HUES48 (cell line): Measurements from ENCODE around the gene FADS6.

Experiments
- H3K27ac ChIP-seq: one replicate; pipeline ENCODE4 v1.7.0; 2013; ENCODE audit warnings: low read depth, low read length, inconsistent platforms
- H3K27me3 ChIP-seq: 2 replicates; pipeline ENCODE4 v1.6.1; 2013; ENCODE audit warnings: mild to moderate bottlenecking, low read length; ENCODE audit not compliant: control insufficient read depth, insufficient read depth
- H3K36me3 ChIP-seq: 2 replicates; pipeline ENCODE4 v1.6.1; 2013; ENCODE audit warnings: low read length; ENCODE audit not compliant: control insufficient read depth, insufficient read depth
- H3K4me1 ChIP-seq: 2 replicates; pipeline ENCODE4 v1.6.1; 2013; ENCODE audit warnings: mild to moderate bottlenecking, low read length; ENCODE audit not compliant: control insufficient read depth, insufficient read depth
- H3K4me3 ChIP-seq: 2 replicates; pipeline ENCODE4 v1.5.1; 2013; ENCODE audit warnings: mild to moderate bottlenecking, low read depth, low read length
- H3K9ac ChIP-seq: 2 replicates; pipeline ENCODE4 v1.6.1; 2013; ENCODE audit warnings: mild to moderate bottlenecking, low read depth, low read length, moderate library complexity
- H3K9me3 ChIP-seq: 2 replicates; pipeline ENCODE4 v1.6.1; 2013; ENCODE audit warnings: low read length; ENCODE audit not compliant: control insufficient read depth, insufficient read depth

Gene FADS6

DNA sequence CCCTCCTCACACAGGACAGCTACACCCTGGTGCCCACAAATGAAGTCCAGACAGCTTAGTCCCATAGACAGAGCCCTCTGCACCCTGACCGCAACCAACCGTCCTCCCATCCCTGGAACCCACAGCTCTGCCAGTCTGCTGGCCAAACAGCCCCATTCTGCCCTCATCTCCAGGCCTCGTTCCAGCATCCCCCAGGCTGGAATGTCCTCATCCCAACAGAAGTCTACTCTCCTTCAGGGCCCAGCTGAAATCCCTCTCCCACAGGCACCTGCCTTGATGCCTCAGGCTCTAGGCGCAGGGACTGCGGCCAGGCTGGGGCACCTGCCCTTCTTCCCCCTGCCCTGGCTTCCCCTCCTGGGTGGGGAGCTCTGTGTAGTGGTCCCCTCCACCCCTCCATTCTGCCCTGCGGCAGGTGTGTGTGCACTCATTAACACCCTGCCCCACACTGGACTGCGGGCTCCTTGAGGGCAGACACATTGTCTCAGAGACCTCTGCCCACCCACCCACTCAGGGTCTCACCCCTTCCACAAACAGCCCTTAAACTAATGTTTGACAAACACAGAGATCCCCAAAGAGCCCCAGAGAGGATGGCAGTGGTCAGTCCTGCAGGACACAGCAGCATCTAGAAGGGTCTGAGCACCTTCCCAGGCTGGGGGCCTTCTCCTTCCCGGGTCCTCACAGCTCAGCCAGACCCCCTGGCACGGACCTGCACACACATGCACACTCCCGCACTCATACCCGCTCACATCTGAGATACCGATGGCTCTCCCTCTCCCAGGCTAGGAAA lies 34.6 kb downstream of the FADS6 start:
- H3K9ac ChIP-seq, result no peak overlapping the region
- H3K27ac ChIP-seq, result no peak overlapping the region

GRCh38 chr17:74857191-74857590 lies 36.2 kb downstream of the FADS6 start:
- Histone ChIP-seq H3K27me3 (peaks cover 93% of the 10 kb centered on the region), H3K4me3 (no peak overlapping the region), H3K36me3 (no peaks in the 10 kb centered on the region), H3K9me3 (no peaks in the 10 kb centered on the region), H3K4me1 (peaks cover 5% of the 10 kb centered on the region; the same call in 1 of the 2 replicates), H3K27ac (no peak overlapping the region), H3K9ac (no peak overlapping the region)

More for the DNA sequence above, 34.6 kb downstream of the FADS6 start:
- Histone ChIP-seq H3K9me3 (no peaks in the 10 kb centered on the region), H3K4me3 (no peak overlapping the region), H3K27me3 (peaks cover 79% of the 10 kb centered on the region), H3K36me3 (peaks cover 7% of the 10 kb centered on the region), H3K4me1 (peaks cover 5% of the 10 kb centered on the region; the same call in 1 of the 2 replicates)

- H3K4me3 ChIP-seq, result no peak overlapping the region
- H3K4me1 ChIP-seq, result no peaks in the 10 kb centered on the region; the same call in 1 of the 2 replicates
- H3K36me3 ChIP-seq, result no peaks in the 10 kb centered on the region
- H3K27ac ChIP-seq, result no peak overlapping the region
- H3K9ac ChIP-seq, result no peak overlapping the region
- peaks cover 94% of the 10 kb centered on the region for H3K27me3 ChIP-seq
- no peaks in the 10 kb centered on the region for H3K9me3 ChIP-seq
Observed at GRCh38 chr17:74856112-74856511, 37.3 kb downstream of the FADS6 start.

DNA sequence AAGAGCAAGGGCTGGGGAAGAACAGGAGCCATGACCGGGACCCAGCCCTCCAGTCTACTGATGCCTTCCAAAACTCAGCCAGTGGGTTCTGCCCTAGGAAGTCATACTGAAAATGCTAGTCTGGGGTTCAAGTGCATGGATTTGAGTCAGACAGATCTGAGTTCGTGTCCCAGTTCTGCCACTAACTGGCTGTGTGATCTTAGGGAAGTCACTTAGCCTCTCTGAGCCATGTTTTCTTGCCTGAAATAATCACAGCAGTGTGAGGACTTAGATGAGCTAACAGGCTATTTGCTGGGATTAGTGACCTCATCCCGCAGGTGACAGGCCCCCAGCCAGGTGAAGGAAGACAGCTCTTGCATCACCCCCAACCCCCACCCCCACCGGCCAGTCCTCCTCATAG lies 38.1 kb downstream of the FADS6 start:
- Histone ChIP-seq H3K4me1 (no peaks in the 10 kb centered on the region; the same call in 1 of the 2 replicates), H3K27ac (no peak overlapping the region), H3K9ac (no peak overlapping the region), H3K36me3 (no peaks in the 10 kb centered on the region), H3K9me3 (no peaks in the 10 kb centered on the region), H3K4me3 (no peak overlapping the region), H3K27me3 (peaks cover 94% of the 10 kb centered on the region)

GRCh38 chr17:74854792-74855191 lies 38.6 kb downstream of the FADS6 start:
- H3K27ac ChIP-seq, result no peak overlapping the region
- no peaks in the 10 kb centered on the region for H3K36me3 ChIP-seq
- no peak overlapping the region for H3K4me3 ChIP-seq
- no peaks in the 10 kb centered on the region for H3K4me1 ChIP-seq
- H3K9me3 ChIP-seq, result no peaks in the 10 kb centered on the region
- H3K27me3 ChIP-seq, result peaks cover 94% of the 10 kb centered on the region
- H3K9ac ChIP-seq, result no peak overlapping the region

GRCh38 chr17:74853669-74854068 lies 39.8 kb downstream of the FADS6 start:
- H3K36me3 ChIP-seq, result no peaks in the 10 kb centered on the region
- H3K9ac ChIP-seq, result no peak overlapping the region
- no peaks in the 10 kb centered on the region for H3K9me3 ChIP-seq
- H3K4me3 ChIP-seq, result no peak overlapping the region
- no peaks in the 10 kb centered on the region for H3K4me1 ChIP-seq
- no peak overlapping the region for H3K27ac ChIP-seq
- H3K27me3 ChIP-seq, result peaks cover 94% of the 10 kb centered on the region

DNA sequence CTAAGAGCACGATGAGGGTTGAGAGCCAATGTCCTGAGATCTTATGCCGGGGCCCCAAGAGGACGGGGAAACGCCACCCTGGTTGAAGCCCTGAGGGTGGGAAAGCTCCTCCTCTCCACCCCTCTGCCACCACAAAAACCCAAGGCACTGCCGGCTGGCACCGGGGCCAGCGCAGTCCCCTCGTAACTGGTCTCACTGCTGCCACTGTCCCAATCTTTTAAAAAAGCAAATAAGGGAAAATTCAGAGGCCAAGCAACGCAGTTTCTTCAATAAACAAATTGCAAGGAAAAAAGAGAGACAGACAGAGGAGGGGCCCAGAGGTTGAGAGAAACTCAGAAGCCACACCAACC lies 40.4 kb downstream of the FADS6 start:
- Histone ChIP-seq H3K27me3 (peaks cover 93% of the 10 kb centered on the region), H3K9ac (no peak overlapping the region), H3K27ac (no peak overlapping the region), H3K4me1 (no peaks in the 10 kb centered on the region), H3K9me3 (no peaks in the 10 kb centered on the region), H3K36me3 (no peaks in the 10 kb centered on the region), H3K4me3 (peak overlapping the region; percentile 76)

DNA sequence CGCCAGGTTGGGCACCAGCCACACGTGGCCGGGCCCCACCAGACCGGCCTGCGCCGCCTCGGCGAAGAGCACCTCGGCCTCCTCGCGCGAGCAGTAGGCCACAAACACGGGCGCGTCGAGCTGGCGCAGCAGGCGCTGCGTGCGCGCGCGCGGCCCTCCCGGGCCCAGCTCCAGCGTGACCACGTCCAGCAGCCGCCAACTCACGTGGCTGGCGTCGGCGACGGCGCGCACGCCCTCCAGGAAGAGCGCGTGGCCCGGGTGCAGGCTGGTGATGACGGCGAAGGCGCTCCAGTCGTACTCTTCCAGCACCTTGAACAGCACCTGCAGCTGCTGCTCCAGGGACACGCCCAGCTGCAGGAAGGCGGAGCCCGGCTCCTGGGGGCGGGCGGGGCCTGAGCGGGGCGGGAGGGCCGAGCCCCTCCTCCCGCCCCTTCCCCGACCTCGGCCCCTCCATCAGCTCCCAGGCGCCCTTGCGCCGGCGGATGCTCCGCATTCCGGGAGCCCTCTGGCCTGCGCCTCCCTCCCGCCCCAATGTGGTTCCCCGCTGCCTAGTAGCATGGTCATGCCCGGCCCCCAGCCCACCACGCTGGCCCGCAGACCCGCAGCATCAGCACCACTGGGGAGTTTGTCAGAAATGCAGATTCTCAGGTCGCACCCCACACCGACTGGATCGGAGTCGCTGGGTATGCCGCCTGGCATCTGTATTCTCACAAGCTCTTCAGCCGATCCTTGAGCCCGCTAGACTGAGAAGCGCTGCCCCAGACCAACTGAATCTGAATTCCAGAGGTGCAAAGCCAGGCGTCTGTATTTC lies 41.0 kb downstream of the FADS6 start:
- H3K4me3 ChIP-seq, result peak overlapping the region; percentile 76
- H3K9me3 ChIP-seq, result no peaks in the 10 kb centered on the region
- H3K4me1 ChIP-seq, result no peaks in the 10 kb centered on the region
- no peaks in the 10 kb centered on the region for H3K36me3 ChIP-seq
- no peak overlapping the region for H3K27ac ChIP-seq
- H3K9ac ChIP-seq, result no peak overlapping the region
- H3K27me3 ChIP-seq, result peaks cover 88% of the 10 kb centered on the region

DNA sequence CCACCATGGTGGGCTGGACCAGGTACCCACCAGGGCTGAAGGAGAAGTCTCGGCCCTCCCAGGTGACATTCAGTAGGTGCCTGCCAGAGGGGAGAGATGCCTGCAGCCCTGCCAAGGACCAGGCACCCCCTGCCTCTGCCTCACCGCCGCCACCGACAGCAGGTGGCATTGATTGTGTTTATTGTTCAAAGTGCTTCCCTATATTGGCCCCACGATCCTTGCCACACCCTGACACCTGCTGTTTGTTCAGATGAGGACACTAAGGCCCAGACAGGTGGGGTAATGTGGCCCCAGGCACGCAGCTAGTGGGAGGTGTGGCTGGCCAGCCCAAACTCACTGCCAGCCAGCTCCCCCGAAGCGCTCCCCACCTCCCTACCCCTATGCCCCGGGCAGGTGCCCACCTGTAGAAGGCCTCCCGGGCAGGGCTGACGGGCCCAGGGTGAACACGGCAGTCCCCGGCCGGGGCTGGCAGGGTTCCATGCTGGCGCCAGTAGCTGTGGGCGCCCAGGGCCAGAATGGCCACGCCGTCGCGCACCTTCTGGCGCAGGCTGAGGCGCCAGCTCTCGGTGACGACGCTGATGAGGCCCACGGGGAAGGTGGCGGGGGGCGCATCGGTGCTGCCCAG lies 41.7 kb downstream of the FADS6 start:
- no peaks in the 10 kb centered on the region for H3K36me3 ChIP-seq
- H3K27ac ChIP-seq, result no peak overlapping the region
- no peaks in the 10 kb centered on the region for H3K4me1 ChIP-seq
- no peak overlapping the region for H3K4me3 ChIP-seq
- H3K9me3 ChIP-seq, result no peaks in the 10 kb centered on the region
- peaks cover 83% of the 10 kb centered on the region for H3K27me3 ChIP-seq
- no peak overlapping the region for H3K9ac ChIP-seq

DNA sequence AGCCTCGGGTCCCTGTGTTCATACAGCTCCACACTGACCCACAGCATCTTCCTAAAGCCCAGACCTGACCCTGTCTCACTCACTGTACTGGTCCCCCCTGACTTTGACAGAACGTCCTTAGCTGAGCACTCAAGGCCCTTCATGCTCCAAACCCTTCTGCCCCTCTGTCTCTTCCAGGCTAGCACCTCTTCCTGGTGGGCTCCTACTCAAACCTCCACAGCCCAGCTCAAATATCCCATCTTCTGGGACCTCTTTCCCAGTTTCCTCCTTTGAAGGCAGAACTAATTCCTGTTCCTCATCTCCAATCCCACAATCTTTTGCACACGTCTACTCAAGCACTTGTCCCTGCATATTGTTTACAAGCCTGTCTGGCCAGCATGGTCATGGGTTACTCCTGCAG lies 42.5 kb downstream of the FADS6 start:
- Histone ChIP-seq H3K36me3 (no peaks in the 10 kb centered on the region), H3K27ac (no peak overlapping the region), H3K9ac (no peak overlapping the region), H3K4me3 (no peak overlapping the region), H3K27me3 (peaks cover 85% of the 10 kb centered on the region), H3K9me3 (no peaks in the 10 kb centered on the region), H3K4me1 (no peaks in the 10 kb centered on the region)

- Histone ChIP-seq H3K9me3 (no peaks in the 10 kb centered on the region), H3K27me3 (peaks cover 82% of the 10 kb centered on the region), H3K9ac (no peak overlapping the region), H3K4me3 (no peak overlapping the region), H3K36me3 (no peaks in the 10 kb centered on the region), H3K27ac (no peak overlapping the region), H3K4me1 (no peaks in the 10 kb centered on the region)
Observed at GRCh38 chr17:74850310-74850709, 43.1 kb downstream of the FADS6 start.
